ENCODE data around the gene PDE7B.

- TF ChIP-seq CTCF (IDR thresholded peaks at IDR 0.05; ENCODE audit: low read length) (no peak), EZH2 (optimal IDR thresholded peaks at IDR 0.05; ENCODE audit: low read depth, low read length) (no peak)
These were observed 160.8 kb downstream of the PDE7B start for GRCh38 chr6:136012198-136012887.

Measured in MM.1S (cell line).